ENCODE data around the gene ANKRD34B. TPM values are rescaled to one million over a fixed set of nuclear protein-coding genes. Genes with fewer than 3 reads are reported as not detected.
"Not testable (repeated sequence)": the region's sequence is repeated elsewhere in the genome, so short reads cannot be mapped to it uniquely, and the experiment has no call there.

The ANKRD34B gene
- total RNA-seq, 1 donor from 2014 or later = 0.17 TPM

GRCh38 chr5:80588858-80589540 lies 18.9 kb upstream of the ANKRD34B start:
- TF ChIP-seq, protein P1, sequence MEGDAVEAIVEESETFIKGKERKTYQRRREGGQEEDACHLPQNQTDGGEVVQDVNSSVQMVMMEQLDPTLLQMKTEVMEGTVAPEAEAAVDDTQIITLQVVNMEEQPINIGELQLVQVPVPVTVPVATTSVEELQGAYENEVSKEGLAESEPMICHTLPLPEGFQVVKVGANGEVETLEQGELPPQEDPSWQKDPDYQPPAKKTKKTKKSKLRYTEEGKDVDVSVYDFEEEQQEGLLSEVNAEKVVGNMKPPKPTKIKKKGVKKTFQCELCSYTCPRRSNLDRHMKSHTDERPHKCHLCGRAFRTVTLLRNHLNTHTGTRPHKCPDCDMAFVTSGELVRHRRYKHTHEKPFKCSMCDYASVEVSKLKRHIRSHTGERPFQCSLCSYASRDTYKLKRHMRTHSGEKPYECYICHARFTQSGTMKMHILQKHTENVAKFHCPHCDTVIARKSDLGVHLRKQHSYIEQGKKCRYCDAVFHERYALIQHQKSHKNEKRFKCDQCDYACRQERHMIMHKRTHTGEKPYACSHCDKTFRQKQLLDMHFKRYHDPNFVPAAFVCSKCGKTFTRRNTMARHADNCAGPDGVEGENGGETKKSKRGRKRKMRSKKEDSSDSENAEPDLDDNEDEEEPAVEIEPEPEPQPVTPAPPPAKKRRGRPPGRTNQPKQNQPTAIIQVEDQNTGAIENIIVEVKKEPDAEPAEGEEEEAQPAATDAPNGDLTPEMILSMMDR (IDR thresholded peaks at IDR 0.05; ENCODE audit: unreplicated experiment) = no peak
- Mint-ChIP-seq H3K36me3 (ENCODE audit: insufficient read depth) (no peaks in the 10 kb centered on the region), H3K4me3 (ENCODE audit: low read depth) (no peak overlapping the region), H3K27me3 (no peaks in the 10 kb centered on the region), H3K4me1 (ENCODE audit: low read depth) (no peaks in the 10 kb centered on the region), H3K9me3 (ENCODE audit: low read depth) (no peaks in the 10 kb centered on the region), H3K27ac (no peak overlapping the region)
- DNase-seq (ENCODE audit: low spot score, unreplicated experiment) = no peak

DNA sequence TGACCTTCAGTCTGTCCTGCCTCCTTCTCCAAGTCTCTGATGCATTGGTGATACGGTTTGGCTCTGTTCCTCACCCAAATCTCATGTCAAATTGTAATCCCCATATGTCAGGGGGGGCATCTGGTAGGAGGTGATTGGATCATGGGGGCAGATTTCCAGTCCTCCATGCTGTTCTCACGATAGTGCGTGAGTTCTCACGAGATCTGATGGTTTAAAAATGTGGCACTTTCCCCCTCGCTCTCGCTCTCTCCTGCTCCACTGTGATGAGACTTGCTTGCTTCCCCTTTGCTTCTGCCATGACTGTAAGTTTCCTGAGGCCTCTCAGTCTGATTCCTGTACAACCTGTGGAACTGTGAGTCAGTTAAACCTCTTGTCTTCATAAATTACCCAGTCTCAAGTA lies 14.7 kb upstream of the ANKRD34B start:
- Mint-ChIP-seq H3K27me3 (no peaks in the 10 kb centered on the region), H3K27ac (no peak overlapping the region), H3K4me1 (ENCODE audit: low read depth) (no peaks in the 10 kb centered on the region), H3K9me3 (ENCODE audit: low read depth) (no peaks in the 10 kb centered on the region), H3K4me3 (ENCODE audit: low read depth) (no peak overlapping the region), H3K36me3 (ENCODE audit: insufficient read depth) (no peaks in the 10 kb centered on the region)
- TF ChIP-seq, protein P1 (IDR thresholded peaks at IDR 0.05; ENCODE audit: unreplicated experiment) = no peak
- DNase-seq (ENCODE audit: low spot score, unreplicated experiment) = no peak

DNA sequence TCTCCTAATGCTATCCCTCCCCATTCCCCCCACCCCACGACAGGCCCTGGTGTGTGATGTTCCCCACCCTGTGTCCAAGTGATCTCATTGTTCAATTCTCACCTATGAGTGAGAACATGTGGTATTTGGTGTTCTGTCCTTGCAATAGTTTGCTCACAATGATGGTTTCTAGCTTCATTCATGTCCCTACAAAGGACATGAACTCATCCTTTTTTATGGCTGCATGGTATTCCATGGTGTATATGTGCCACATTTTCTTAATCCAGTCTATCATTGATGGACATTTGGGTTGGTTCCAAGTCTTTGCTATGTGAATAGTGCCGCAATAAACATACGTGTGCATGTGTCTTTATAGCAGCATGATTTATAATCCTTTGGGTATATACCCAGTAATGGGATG lies 10.2 kb upstream of the ANKRD34B start:
- H3K4me1 Mint-ChIP-seq (ENCODE audit: low read depth); H3K27ac Mint-ChIP-seq; H3K9me3 Mint-ChIP-seq (ENCODE audit: low read depth); H3K4me3 Mint-ChIP-seq (ENCODE audit: low read depth); DNase-seq (ENCODE audit: low spot score, unreplicated experiment); H3K36me3 Mint-ChIP-seq (ENCODE audit: insufficient read depth): not testable (repeated sequence)
- H3K27me3 Mint-ChIP-seq = peaks cover 24% of the 10 kb centered on the region

GRCh38 chr5:80579050-80579449 lies 9.0 kb upstream of the ANKRD34B start:
- DNase-seq (ENCODE audit: low spot score, unreplicated experiment) = no peak
- TF ChIP-seq, protein P1 (IDR thresholded peaks at IDR 0.05; ENCODE audit: unreplicated experiment) = no peak
- Mint-ChIP-seq H3K4me3 (ENCODE audit: low read depth) (no peak overlapping the region), H3K36me3 (ENCODE audit: insufficient read depth) (no peaks in the 10 kb centered on the region), H3K4me1 (ENCODE audit: low read depth) (no peaks in the 10 kb centered on the region), H3K27ac (no peak overlapping the region), H3K27me3 (peaks cover 33% of the 10 kb centered on the region), H3K9me3 (ENCODE audit: low read depth) (no peaks in the 10 kb centered on the region)

DNA sequence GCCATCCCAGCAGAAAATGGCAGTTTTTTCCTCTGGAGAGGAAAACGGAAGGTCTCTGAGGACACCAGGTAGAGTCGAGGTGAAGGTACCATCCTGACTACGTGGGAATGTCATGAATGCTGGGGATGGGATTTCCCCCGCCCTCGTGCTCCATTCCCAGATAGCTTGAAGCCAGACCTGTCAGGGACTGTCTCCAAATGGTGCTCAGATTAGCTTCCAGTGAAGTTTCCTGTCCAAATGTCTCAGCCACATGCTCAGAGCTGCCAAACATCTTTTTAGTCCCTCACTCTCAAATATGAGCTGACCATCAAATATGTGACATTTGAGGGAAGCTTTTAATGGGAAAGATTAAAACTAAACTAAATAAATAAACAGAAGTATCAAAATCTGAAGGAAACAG lies 7.6 kb upstream of the ANKRD34B start:
- Mint-ChIP-seq H3K4me3 (ENCODE audit: low read depth) (no peak overlapping the region), H3K27ac (no peak overlapping the region), H3K4me1 (ENCODE audit: low read depth) (no peaks in the 10 kb centered on the region), H3K9me3 (ENCODE audit: low read depth) (no peaks in the 10 kb centered on the region), H3K36me3 (ENCODE audit: insufficient read depth) (no peaks in the 10 kb centered on the region), H3K27me3 (peaks cover 43% of the 10 kb centered on the region)
- DNase-seq (ENCODE audit: low spot score, unreplicated experiment) = no peak
- TF ChIP-seq, protein P1 (IDR thresholded peaks at IDR 0.05; ENCODE audit: unreplicated experiment) = no peak

- Mint-ChIP-seq H3K27ac (no peak overlapping the region), H3K36me3 (ENCODE audit: insufficient read depth) (no peaks in the 10 kb centered on the region), H3K9me3 (ENCODE audit: low read depth) (no peaks in the 10 kb centered on the region), H3K4me3 (ENCODE audit: low read depth) (no peak overlapping the region), H3K27me3 (peaks cover 56% of the 10 kb centered on the region), H3K4me1 (ENCODE audit: low read depth) (no peaks in the 10 kb centered on the region)
- TF ChIP-seq, protein P1 (IDR thresholded peaks at IDR 0.05; ENCODE audit: unreplicated experiment) = no peak
- no peak for DNase-seq (ENCODE audit: low spot score, unreplicated experiment)
Observed at GRCh38 chr5:80576383-80576782, 6.3 kb upstream of the ANKRD34B start.

All from progenitor cell of endocrine pancreas (in vitro differentiated cells).